Fibroblast of skin of scalp (primary cell): ENCODE data around the gene MON1A.
A peak's percentile ranks its signal among the peaks of the same experiment; 100 is the strongest.
"Not testable (repeated sequence)": the region's sequence is repeated elsewhere in the genome, so short reads cannot be mapped to it uniquely, and the experiment has no call there.

Source experiments
- DNase-seq: peaks from one replicate; pipeline ENCODE4 v3.0.0-alpha.2; 2013

The MON1A gene

DNA sequence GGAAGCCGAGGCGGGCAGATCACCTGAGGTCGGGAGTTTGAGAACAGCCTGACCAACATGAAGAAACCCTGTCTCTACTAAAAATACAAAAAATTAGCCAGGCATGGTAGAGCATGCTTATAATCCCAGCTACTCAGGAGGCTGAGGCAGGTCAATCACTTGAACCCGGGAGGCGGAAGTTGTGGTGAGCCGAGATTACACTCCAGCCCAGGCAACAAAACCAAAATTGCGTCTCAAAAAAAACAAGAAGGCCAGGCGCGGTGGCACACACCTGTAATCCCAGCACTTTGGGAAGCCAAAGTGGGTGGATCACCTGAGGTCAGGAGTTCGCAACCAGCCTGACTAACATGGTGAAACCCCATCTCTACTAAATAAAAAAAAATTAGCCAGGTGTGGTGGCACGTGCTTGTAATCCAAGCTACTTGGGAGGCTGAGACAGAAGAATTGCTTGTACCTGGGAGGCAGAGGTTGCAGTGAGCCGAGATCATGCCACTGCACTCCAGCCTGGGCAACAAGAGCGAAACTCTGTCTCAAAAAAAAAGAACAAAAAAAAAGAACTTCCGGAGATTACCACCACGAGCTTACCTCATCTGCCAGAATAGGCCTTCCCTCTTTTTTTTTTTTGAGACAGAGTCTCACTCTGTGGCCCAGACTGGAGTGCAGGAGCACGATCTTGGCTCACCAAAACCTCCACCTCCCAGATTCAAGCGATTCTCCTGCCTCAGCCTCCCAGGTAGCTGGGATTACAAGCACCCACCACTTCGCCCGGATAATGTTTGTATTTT, 11.6 kb downstream of the MON1A start:
- DNase-seq, result not testable (repeated sequence)

GRCh38 chr3:49916686-49917085, 12.9 kb downstream of the MON1A start:
- peak; percentile 55 for DNase-seq

DNA sequence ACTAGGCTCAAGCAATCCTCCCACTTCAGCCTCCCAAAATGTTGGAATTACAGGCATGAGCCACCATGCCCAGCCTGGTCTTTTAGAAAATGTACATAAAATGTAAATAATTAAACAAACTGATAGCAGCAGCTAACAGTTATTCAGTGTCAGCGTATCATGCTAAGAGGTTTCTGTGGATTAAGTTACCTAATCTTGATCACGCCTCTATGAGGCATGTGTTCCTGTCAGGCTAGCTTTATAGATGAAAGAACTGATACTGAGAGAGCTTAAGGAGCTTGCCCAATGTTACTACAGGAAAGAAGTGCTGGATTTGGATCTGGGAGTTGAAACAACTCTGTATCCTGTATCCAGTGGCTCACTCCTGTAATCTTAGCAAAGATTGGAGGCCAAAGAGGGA, 14.7 kb downstream of the MON1A start:
- no peak for DNase-seq

DNA sequence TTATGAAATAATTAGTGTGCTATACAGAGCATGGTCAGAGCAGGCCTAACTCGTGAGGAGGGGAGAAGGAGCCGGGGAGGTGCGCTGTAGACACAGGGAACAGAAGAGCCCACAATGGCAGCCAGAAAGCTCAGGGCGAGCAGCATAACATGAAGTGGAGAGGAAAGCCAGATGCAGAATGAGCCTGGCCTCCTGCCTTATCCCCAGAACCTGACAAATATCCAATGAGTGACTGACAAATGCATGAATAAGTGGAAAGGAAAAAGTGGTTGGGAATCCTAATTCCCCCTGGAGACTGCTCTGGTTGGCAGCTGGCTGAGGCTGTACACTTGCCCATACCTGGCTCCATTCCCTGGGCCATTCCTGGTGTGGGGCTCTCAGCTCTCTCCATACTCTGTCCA, 16.7 kb downstream of the MON1A start:
- DNase-seq, result no peak

DNA sequence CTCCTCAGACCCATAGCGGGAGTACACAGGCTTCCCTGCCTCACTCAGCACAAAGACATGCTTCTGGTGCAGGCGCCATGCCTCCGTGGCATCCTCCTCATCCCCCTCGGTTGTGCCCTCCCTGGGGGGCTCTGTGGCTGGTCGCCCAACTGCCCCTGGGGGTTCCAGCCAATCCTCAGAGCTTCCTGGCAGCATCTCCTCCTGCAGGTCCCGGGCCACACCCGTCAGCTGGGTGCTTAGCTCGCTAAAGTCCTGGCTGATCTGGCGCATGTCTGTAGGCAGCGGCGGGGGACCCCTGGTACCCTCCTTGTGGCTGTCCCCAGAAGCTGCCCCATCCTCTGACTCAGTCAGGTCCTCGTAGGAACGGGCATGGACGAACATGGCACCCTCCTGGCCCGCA, 18.0 kb downstream of the MON1A start:
- DNase-seq, result no peak

DNA sequence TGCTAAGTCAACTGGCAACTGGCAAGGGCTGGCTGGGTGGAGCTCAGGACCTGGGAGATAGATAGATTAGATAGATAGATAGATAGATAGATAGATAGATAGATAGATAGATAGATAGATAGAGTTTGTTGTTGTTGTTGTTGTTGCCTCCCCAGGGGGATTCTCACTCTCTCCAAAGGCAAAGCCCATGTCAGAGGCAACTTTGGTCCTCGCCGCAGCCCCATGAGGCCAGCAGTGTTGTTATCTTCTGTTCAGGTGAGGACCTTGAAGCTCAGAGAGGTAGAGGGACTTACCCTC, 18.5 kb downstream of the MON1A start:
- no peak for DNase-seq

GRCh38 chr3:49910409-49911123, 19.0 kb downstream of the MON1A start:
- DNase-seq, result no peak

DNA sequence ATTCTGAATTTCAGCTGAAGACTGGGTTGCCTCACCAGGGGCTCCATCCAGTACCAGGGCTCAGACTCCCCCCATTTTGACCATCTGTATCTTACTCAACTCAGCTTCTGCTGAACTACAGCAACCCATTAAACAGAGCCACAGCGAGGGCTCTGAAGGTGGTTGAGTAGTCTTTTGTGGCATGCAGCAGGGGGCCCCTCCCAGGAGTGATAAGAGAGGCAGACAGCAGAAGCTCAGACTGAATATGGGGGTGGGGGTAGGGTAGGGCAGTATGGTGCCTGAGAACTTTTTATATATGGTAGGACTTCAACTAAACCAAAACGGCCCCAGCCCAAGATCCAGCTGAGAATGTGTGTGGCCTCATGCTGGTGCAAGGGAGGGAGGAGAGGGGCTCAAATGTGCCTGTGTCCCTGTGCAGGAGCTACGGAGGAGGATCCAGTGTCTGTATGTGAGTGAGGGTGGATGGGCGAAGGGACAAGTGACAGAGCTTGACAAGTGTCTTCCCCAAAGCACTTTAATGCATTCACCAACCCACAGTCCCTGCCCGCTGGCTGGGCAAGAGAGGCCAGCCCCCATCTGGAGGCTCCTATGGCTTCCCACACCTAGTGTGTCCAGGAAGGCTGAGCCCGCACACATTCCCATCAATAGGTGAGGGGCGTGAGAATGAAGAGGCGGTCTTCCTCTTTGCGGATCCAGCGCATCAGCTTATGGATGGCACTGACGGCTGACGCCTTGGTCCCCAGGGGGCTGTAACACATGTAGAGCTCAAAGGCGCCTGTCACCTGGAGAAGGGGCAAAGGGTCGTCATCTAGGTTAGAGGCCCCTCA, 21.0 kb downstream of the MON1A start:
- DNase-seq, result no peak

DNA sequence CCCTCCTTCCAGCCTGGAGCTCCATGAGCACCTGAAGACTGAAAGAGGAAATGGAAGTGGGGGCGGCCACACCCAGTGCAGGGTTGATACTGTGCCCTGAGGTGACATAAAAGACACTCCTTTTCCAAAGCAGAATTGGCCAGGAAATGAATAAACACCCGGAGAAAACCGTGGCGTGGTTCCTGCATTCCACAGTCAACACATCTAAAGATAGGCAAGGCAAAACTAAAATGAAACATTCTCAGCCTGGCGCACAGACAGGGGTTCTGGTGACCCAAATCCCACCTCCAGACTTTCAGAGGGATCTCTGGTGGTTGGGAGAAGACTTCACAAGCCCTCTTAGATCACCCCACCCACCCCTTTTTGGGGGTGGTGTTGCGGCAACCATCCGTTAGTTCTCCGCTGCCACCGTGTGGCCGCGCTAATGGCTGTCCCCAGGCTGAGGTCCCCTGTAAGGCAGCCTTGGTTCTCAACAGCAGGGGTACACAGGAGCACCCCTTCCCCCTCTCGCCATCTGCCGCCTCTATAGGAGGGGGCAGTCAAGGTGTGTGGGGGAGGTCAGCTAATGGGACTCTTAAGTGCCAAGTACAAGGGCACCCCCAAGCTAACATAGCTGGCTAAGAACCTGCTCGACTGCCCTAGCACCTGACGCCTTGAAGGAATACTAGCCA, 23.4 kb downstream of the MON1A start:
- peak; percentile 48 for DNase-seq

- not testable (repeated sequence) for DNase-seq
Observed at GRCh38 chr3:49904448-49904847, 25.2 kb downstream of the MON1A start.

DNA sequence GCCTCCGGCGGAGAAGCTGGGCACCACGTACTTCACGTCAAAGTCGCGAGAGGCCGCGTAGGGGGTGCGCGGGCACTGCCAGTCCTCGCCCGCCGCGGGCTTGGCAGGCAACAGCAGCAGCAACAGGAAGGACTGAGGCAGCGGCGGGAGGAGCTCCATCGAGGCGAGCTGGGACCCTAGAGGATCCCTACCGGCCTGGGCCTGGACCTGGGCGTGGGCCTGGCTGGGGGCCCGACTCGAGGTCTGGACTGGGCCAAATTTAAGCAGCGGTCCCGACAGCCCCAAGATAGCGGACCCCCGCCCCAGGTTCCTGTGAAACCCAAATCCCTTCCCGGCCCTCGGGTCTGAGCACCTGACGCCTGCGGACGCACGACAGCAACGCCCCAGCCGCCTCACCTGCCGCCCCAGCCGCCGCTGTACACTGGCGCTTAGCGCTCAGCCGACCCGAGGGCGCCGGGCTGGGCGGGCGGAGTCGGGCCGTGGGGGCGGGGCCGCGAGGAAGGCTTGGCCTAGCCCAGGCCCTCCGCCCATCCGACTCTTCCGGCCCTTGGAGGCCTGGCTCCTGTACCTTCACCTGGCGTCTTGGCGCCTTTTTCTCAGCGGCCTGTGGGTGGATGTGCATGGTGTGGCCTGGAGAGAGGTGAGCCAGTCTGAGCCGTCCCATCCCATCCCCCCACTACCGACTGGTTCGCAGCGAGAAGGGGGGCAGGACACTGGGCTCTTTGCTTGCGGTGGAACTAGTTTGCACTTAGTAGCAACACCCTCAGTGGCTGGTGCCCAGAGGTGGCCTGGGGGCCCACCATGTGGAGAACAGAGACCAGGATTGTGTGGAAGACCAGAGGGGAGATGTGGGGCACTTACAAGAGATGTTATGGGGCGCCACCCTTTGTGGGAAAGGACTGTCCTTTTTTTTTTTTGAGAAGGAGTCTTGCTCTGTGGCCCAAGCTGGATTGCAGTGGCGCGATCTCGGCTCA, 25.9 kb downstream of the MON1A start, which contains the start of gene MST1R:
MST1R (minus strand) TSS at position 423 of the 974 bp plus-strand sequence; CDS start at position 159, 264 bp downstream.
- DNase-seq, result peak; percentile 7

DNA sequence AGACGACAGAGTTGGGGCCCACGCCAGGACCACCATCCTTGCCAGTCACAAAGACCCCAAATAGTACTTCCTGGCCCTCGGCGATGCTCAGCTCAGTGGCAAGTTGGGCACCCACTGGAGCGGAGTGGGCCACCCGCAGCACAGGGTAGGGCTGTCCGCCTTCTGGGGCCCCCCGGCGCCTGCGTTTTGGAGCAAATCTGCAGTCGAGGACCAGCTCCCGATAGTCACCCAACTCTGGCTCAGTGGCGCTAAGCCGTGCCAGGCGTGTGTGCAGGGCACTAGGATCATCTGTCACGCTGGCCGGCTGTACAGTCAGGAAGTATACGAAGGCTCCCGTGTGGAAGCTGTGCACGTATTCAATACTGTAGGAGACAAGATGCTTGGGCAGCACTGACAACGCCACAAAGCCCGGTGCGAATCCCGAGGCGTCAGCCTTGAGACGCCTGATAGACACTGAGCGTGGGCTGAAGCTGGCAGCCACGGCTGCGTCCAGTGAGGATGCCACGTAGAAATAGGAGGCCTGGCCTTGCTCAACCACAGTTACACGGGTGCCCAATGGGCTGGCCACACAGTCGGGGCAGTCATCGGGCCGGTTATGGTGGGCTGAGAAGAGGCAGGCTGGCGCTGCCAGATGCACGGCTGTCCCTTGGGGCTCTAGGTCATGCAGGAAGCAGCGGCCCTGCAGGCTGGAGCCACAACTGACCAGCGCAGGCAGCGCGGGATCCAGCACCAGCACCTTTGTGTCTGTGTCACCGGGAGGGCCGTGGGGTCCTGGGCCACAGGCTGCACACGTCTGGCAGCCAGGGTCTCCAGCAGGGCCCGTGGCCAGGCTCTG, 26.9 kb downstream of the MON1A start:
- DNase-seq, result no peak

DNA sequence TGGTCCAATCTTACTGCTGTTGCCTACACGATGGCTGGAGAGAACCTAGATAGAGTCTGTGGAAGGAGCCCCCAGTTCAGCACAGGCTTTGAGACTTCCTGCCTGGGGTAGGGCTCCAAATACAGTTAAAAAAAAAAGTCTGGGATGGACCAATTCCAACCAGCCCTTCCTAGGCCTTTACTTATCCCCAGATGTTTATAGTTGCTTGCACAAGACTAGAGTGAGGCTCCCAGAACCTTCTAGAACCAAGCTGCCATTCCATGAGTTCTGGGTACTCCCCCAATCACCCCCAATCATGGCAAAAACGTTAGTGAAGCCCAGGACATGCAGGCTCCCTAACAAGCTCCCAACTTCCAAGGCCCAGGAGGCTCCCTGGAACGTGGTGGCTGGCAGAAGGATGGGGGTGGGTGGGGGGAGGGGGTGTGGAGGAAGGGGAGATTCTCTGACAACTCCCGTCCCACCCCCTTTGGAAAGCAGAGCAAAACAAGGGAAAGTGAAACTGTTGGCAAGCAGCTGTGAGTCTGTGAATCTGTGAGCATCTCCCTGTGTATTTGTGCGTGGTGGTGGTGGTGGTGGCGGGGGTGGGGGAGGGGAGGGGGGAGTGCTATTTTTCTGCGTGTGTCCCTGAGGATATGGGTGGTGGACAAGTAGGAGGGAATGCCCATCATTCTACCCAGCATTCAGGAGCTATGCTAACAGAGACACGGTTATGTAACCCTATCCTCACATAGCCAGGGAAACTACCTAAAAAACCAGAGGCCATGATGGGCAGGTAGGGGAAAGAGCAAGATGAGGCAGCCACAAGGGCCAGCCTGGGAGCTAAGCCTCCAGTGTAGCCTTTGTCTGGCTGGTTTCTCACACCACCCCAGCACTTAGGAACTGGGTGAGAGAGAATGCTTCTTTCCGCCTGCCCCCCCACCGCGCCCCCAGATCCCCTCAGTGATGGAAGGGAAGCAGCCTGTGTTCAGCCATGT, 28.0 kb downstream of the MON1A start:
- peak; percentile 18 for DNase-seq

- peak; percentile 15 for DNase-seq
Observed at GRCh38 chr3:49900491-49901153, 29.0 kb downstream of the MON1A start.

DNA sequence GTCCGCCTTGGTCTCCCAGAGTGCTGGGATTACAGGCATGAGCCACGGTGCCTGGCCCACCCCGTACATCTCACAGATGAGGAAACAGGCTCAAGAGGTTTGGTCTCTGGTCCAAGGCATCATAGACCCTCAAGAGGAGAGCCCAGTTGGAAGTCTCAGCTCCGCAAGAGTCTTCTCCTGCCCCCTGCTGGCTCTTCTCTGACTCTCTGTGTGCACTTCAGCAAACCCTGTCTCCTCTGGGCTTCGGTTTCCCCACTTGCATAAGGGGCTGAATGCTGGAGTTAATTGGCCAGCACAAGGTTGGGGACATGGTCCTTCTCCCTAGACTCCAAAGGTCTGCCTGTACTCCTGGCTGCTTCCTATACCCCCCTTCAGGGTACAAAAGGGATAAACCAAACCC, 29.8 kb downstream of the MON1A start:
- DNase-seq, result no peak

- DNase-seq, result no peak
Observed at GRCh38 chr3:49898991-49899390, 30.6 kb downstream of the MON1A start.

- DNase-seq, result no peak
Observed at GRCh38 chr3:49896345-49896744, 33.3 kb downstream of the MON1A start.

DNA sequence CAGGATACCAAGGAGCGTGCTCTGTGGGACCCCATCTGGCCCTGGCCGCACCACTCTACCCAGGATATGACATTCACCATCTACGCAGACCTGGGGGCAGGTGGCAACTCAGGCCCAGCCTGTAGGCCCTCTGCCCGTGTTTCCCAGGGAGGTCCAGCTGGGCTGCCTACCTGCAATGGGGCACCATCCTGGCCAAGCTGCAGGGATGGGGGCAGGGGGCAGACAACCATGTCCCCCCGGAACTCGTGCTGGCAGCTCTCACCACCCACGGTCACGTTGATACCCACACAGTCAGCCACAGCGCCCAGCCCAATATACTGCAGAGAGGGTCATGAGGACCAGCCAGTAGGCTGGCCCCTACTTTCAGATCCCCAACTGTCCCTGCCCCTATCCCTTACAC, 33.8 kb downstream of the MON1A start:
- no peak for DNase-seq

DNA sequence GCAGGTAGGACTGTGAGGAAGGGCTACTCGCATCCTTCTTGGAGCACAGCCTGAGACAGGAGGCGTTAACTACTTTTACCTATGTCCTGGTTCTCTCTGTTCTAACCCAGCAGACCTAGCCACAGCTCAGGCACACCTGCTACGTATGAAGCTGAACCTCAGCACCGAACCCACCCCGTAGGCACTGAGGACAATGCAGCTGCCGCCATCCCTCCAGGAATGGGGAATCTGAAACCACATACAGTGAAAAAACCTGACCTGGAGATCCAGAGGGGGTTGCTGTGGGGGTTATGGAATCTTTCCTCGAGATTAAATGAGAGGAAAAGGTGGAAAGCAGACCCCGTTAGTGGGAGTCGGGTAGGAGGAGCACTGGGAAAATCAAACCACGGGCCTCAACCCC, 40.3 kb downstream of the MON1A start:
- no peak for DNase-seq
